ENCODE data around the gene RNF217.

Gene RNF217

GRCh38 chr6:124993327-124993726 is 31.1 kb downstream of the RNF217 start:
- Histone ChIP-seq H2AFZ (ENCODE audit: low read length) (no peak overlapping the region), H2BK12ac (ENCODE audit: low read length) (no peak overlapping the region), H3K18ac (ENCODE audit: low read length) (no peak overlapping the region), H2BK15ac (ENCODE audit: low read length) (no peak overlapping the region), H3K4ac (ENCODE audit: low read length) (no peak overlapping the region), H3K9me3 (replicated peaks in 1 of 2; ENCODE audit: control insufficient read depth in 2 of 2, insufficient read depth in 1 of 2, low read depth in 1 of 2, low read length in 2 of 2) (no peaks in the 10 kb centered on the region), H3K9ac (ENCODE audit: low read depth, low read length, poor library complexity) (no peak overlapping the region), H3K23ac (ENCODE audit: low read depth, low read length, poor library complexity) (no peak overlapping the region), H3K4me3 (ENCODE audit: low read length in 2 of 2) (no peak overlapping the region), H3K79me1 (ENCODE audit: low read depth, low read length) (no peaks in the 10 kb centered on the region), H3K27me3 (ENCODE audit: control insufficient read depth in 3 of 3, insufficient read depth in 3 of 3, low read depth in 1 of 3, low read length in 3 of 3) (no peaks in the 10 kb centered on the region), H3K4me2 (ENCODE audit: insufficient read depth, low read length, poor library complexity, severe bottlenecking) (no peak overlapping the region), H3K4me1 (ENCODE audit: control insufficient read depth in 2 of 2, insufficient read depth in 1 of 2, low read depth in 1 of 2, low read length in 2 of 2) (no peaks in the 10 kb centered on the region), H2BK5ac (ENCODE audit: low read length) (no peak overlapping the region), H2BK120ac (ENCODE audit: low read depth, low read length) (no peak overlapping the region), H4K8ac (ENCODE audit: low read depth, low read length) (no peak overlapping the region), H3K36me3 (replicated peaks in 1 of 2; ENCODE audit: control insufficient read depth in 2 of 2, insufficient read depth in 2 of 2, low read length in 2 of 2) (no peaks in the 10 kb centered on the region), H2AK5ac (ENCODE audit: low read depth, low read length) (no peak overlapping the region), H3K27ac (replicated peaks; ENCODE audit: low read length) (no peak overlapping the region), H4K91ac (ENCODE audit: low read depth, low read length, poor library complexity) (no peak overlapping the region), H3K14ac (ENCODE audit: low read length) (no peak overlapping the region)
- DNase-seq (ENCODE audit: low spot score), result no peak
- WGBS, 2 donors (ENCODE audit: extremely low coverage in 2 of 2, insufficient read length in 2 of 2, insufficient replicate concordance in 1 of 2), result no CpG with 5 or more reads among the region's 6 CpGs

GRCh38 chr6:124994648-124995047 is 32.4 kb downstream of the RNF217 start:
- no peak overlapping the region for H2BK5ac ChIP-seq (ENCODE audit: low read length)

GRCh38 chr6:124995131-124995530 is 32.9 kb downstream of the RNF217 start:
- Histone ChIP-seq H3K4ac (ENCODE audit: low read length) (no peak overlapping the region), H3K4me2 (ENCODE audit: insufficient read depth, low read length, poor library complexity, severe bottlenecking) (no peak overlapping the region), H2AFZ (ENCODE audit: low read length) (no peak overlapping the region), H3K18ac (ENCODE audit: low read length) (no peak overlapping the region), H3K23ac (ENCODE audit: low read depth, low read length, poor library complexity) (no peak overlapping the region), H2BK12ac (ENCODE audit: low read length) (no peak overlapping the region), H3K79me1 (ENCODE audit: low read depth, low read length) (no peaks in the 10 kb centered on the region), H2AK5ac (ENCODE audit: low read depth, low read length) (no peak overlapping the region), H4K91ac (ENCODE audit: low read depth, low read length, poor library complexity) (no peak overlapping the region), H3K4me1 (ENCODE audit: control insufficient read depth in 2 of 2, insufficient read depth in 1 of 2, low read depth in 1 of 2, low read length in 2 of 2) (no peaks in the 10 kb centered on the region), H2BK15ac (ENCODE audit: low read length) (no peak overlapping the region), H3K4me3 (ENCODE audit: low read length in 2 of 2) (no peak overlapping the region), H3K27ac (replicated peaks; ENCODE audit: low read length) (no peak overlapping the region), H3K27me3 (ENCODE audit: control insufficient read depth in 3 of 3, insufficient read depth in 3 of 3, low read depth in 1 of 3, low read length in 3 of 3) (no peaks in the 10 kb centered on the region), H3K9ac (ENCODE audit: low read depth, low read length, poor library complexity) (no peak overlapping the region), H3K36me3 (replicated peaks in 1 of 2; ENCODE audit: control insufficient read depth in 2 of 2, insufficient read depth in 2 of 2, low read length in 2 of 2) (no peaks in the 10 kb centered on the region), H3K9me3 (replicated peaks in 1 of 2; ENCODE audit: control insufficient read depth in 2 of 2, insufficient read depth in 1 of 2, low read depth in 1 of 2, low read length in 2 of 2) (no peaks in the 10 kb centered on the region), H2BK5ac (ENCODE audit: low read length) (no peak overlapping the region), H3K14ac (ENCODE audit: low read length) (no peak overlapping the region), H4K8ac (ENCODE audit: low read depth, low read length) (no peak overlapping the region), H2BK120ac (ENCODE audit: low read depth, low read length) (no peak overlapping the region)
- DNase-seq (ENCODE audit: low spot score), result no peak

More at GRCh38 chr6:124994648-124995047, 32.4 kb downstream of the RNF217 start:
- H3K23ac ChIP-seq (ENCODE audit: low read depth, low read length, poor library complexity), result no peak overlapping the region
- H2AK5ac ChIP-seq (ENCODE audit: low read depth, low read length), result no peak overlapping the region
- no peaks in the 10 kb centered on the region for H3K4me1 ChIP-seq (ENCODE audit: control insufficient read depth in 2 of 2, insufficient read depth in 1 of 2, low read depth in 1 of 2, low read length in 2 of 2)
- H3K4ac ChIP-seq (ENCODE audit: low read length), result no peak overlapping the region
- H3K36me3 ChIP-seq (replicated peaks in 1 of 2; ENCODE audit: control insufficient read depth in 2 of 2, insufficient read depth in 2 of 2, low read length in 2 of 2), result no peaks in the 10 kb centered on the region
- H3K9ac ChIP-seq (ENCODE audit: low read depth, low read length, poor library complexity), result no peak overlapping the region
- no peak overlapping the region for H3K14ac ChIP-seq (ENCODE audit: low read length)
- no peaks in the 10 kb centered on the region for H3K79me1 ChIP-seq (ENCODE audit: low read depth, low read length)
- H3K27ac ChIP-seq (replicated peaks; ENCODE audit: low read length), result no peak overlapping the region
- no peak overlapping the region for H4K8ac ChIP-seq (ENCODE audit: low read depth, low read length)
- no peak for DNase-seq (ENCODE audit: low spot score)
- WGBS, 2 donors (ENCODE audit: extremely low coverage in 2 of 2, insufficient read length in 2 of 2, insufficient replicate concordance in 1 of 2), result no CpG with 5 or more reads among the region's 3 CpGs
- no peaks in the 10 kb centered on the region for H3K9me3 ChIP-seq (replicated peaks in 1 of 2; ENCODE audit: control insufficient read depth in 2 of 2, insufficient read depth in 1 of 2, low read depth in 1 of 2, low read length in 2 of 2)
- no peak overlapping the region for H2BK120ac ChIP-seq (ENCODE audit: low read depth, low read length)
- H2AFZ ChIP-seq (ENCODE audit: low read length), result no peak overlapping the region
- no peak overlapping the region for H3K18ac ChIP-seq (ENCODE audit: low read length)
- no peak overlapping the region for H2BK12ac ChIP-seq (ENCODE audit: low read length)
- no peak overlapping the region for H3K4me3 ChIP-seq (ENCODE audit: low read length in 2 of 2)
- no peak overlapping the region for H2BK15ac ChIP-seq (ENCODE audit: low read length)
- no peak overlapping the region for H4K91ac ChIP-seq (ENCODE audit: low read depth, low read length, poor library complexity)
- no peaks in the 10 kb centered on the region for H3K27me3 ChIP-seq (ENCODE audit: control insufficient read depth in 3 of 3, insufficient read depth in 3 of 3, low read depth in 1 of 3, low read length in 3 of 3)
- no peak overlapping the region for H3K4me2 ChIP-seq (ENCODE audit: insufficient read depth, low read length, poor library complexity, severe bottlenecking)

GRCh38 chr6:124995645-124996325 is 33.5 kb downstream of the RNF217 start:
- no peak overlapping the region for H4K91ac ChIP-seq (ENCODE audit: low read depth, low read length, poor library complexity)
- no peak overlapping the region for H2BK5ac ChIP-seq (ENCODE audit: low read length)
- H2BK120ac ChIP-seq (ENCODE audit: low read depth, low read length), result no peak overlapping the region
- no peak overlapping the region for H2AFZ ChIP-seq (ENCODE audit: low read length)
- WGBS, 2 donors (ENCODE audit: extremely low coverage in 2 of 2, insufficient read length in 2 of 2, insufficient replicate concordance in 1 of 2), result no CpG with 5 or more reads among the region's 8 CpGs
- H3K4ac ChIP-seq (ENCODE audit: low read length), result no peak overlapping the region
- H2BK15ac ChIP-seq (ENCODE audit: low read length), result no peak overlapping the region
- no peaks in the 10 kb centered on the region for H3K36me3 ChIP-seq (replicated peaks in 1 of 2; ENCODE audit: control insufficient read depth in 2 of 2, insufficient read depth in 2 of 2, low read length in 2 of 2)
- H3K9ac ChIP-seq (ENCODE audit: low read depth, low read length, poor library complexity), result no peak overlapping the region
- no peak overlapping the region for H3K23ac ChIP-seq (ENCODE audit: low read depth, low read length, poor library complexity)
- H3K4me1 ChIP-seq (ENCODE audit: control insufficient read depth in 2 of 2, insufficient read depth in 1 of 2, low read depth in 1 of 2, low read length in 2 of 2), result no peaks in the 10 kb centered on the region
- no peak overlapping the region for H2BK12ac ChIP-seq (ENCODE audit: low read length)
- no peaks in the 10 kb centered on the region for H3K79me1 ChIP-seq (ENCODE audit: low read depth, low read length)
- H3K27me3 ChIP-seq (ENCODE audit: control insufficient read depth in 3 of 3, insufficient read depth in 3 of 3, low read depth in 1 of 3, low read length in 3 of 3), result no peaks in the 10 kb centered on the region
- no peak overlapping the region for H2AK5ac ChIP-seq (ENCODE audit: low read depth, low read length)
- no peak overlapping the region for H4K8ac ChIP-seq (ENCODE audit: low read depth, low read length)
- H3K4me3 ChIP-seq (ENCODE audit: low read length in 2 of 2), result no peak overlapping the region
- no peak overlapping the region for H3K4me2 ChIP-seq (ENCODE audit: insufficient read depth, low read length, poor library complexity, severe bottlenecking)
- no peaks in the 10 kb centered on the region for H3K9me3 ChIP-seq (replicated peaks in 1 of 2; ENCODE audit: control insufficient read depth in 2 of 2, insufficient read depth in 1 of 2, low read depth in 1 of 2, low read length in 2 of 2)
- no peak for DNase-seq (ENCODE audit: low spot score)
- no peak overlapping the region for H3K18ac ChIP-seq (ENCODE audit: low read length)
- H3K14ac ChIP-seq (ENCODE audit: low read length), result no peak overlapping the region
- H3K27ac ChIP-seq (replicated peaks; ENCODE audit: low read length), result no peak overlapping the region

All from neuronal stem cell (in vitro differentiated cells).